H1 (cell line): ENCODE measurements around the gene ACSL4. TPM values are rescaled to one million over a fixed set of nuclear protein-coding genes. Genes with fewer than 3 reads are reported as not detected.

Experiments used
- CTCF ChIA-PET: fragments of 300-600 bp; sonication (Branson Sonifier 250); formaldehyde crosslinking; loops from one replicate; lab custom pipeline; 2021; ENCODE audit not compliant: partially characterized antibody; lab: Charles Lee
- POLR2A ChIA-PET: fragments of 300-600 bp; sonication (Branson Sonifier 250); formaldehyde crosslinking; loops from one replicate; lab custom pipeline; 2021; ENCODE audit warnings: inconsistent platforms; ENCODE audit not compliant: partially characterized antibody; lab: Charles Lee
- DNase-seq, 2 experiments: peaks; one replicate each; pipeline versions ENCODE4 v3.0.0 to v3.0.0-alpha.2; 2010 to 2022; ENCODE audit warnings: low spot score in 2 of 2, low read depth in 1 of 2, mixed read lengths in 1 of 2
- FAIRE-seq: peaks from 2 replicates; lab custom pipeline; 2011; peaks lifted over from hg19 to GRCh38; lab: Jason Lieb, UNC
- H2AFZ ChIP-seq: 2 replicates; pipeline ENCODE4 v1.8.1; 2012; ENCODE audit warnings: low read length, inconsistent platforms
- H2AK5ac ChIP-seq: 2 replicates; pipeline ENCODE4 v1.6.1; 2013; ENCODE audit warnings: low read depth, low read length
- H2BK120ac ChIP-seq: replicated peaks from 2 replicates; pipeline ENCODE3; 2013; ENCODE audit warnings: low read depth, low read length, inconsistent platforms
- H2BK12ac ChIP-seq: 2 replicates; pipeline ENCODE4 v1.6.1; 2013; ENCODE audit warnings: low read depth, low read length
- H2BK15ac ChIP-seq: 2 replicates; pipeline ENCODE4 v1.6.1; 2013; ENCODE audit warnings: low read length
- H2BK20ac ChIP-seq: 2 replicates; pipeline ENCODE4 v1.6.1; 2013; ENCODE audit warnings: low read length
- H2BK5ac ChIP-seq: 2 replicates; pipeline ENCODE4 v1.6.1; 2013; ENCODE audit warnings: low read depth, low read length
- H3K14ac ChIP-seq: 2 replicates; pipeline ENCODE4 v1.6.1; 2013; ENCODE audit warnings: inconsistent platforms; ENCODE audit not compliant: insufficient read length
- H3K18ac ChIP-seq: 2 replicates; pipeline ENCODE4 v1.6.1; 2013; ENCODE audit warnings: low read length; ENCODE audit errors: extremely low read depth
- H3K23ac ChIP-seq: 2 replicates; pipeline ENCODE4 v1.6.1; 2013; ENCODE audit warnings: inconsistent platforms; ENCODE audit not compliant: insufficient read length
- H3K23me2 ChIP-seq: 2 replicates; pipeline ENCODE4 v1.6.1; 2013; ENCODE audit warnings: low read depth, low read length
- H3K27ac ChIP-seq: 2 replicates; pipeline ENCODE4 v1.6.1; 2011; ENCODE audit warnings: low read depth, low read length, inconsistent platforms
- H3K27me3 ChIP-seq, 4 experiments: replicated peaks in 1 of 4; 1 replicate in 1 of 4; 2 replicates in 3 of 4; pipeline versions ENCODE4 v1.6.1 to v1.8.1; 2011 to 2013; ENCODE audit warnings: low read length in 3 of 4, mild to moderate bottlenecking in 3 of 4, inconsistent platforms in 2 of 4, mixed read lengths in 2 of 4, moderate library complexity in 1 of 4; ENCODE audit not compliant: control insufficient read depth in 3 of 4, insufficient read depth in 3 of 4; ENCODE audit errors: extremely low read depth in 1 of 4
- H3K36me3 ChIP-seq, 4 experiments: 2 replicates each; pipeline versions ENCODE4 v1.6.1 to v1.8.1; 2011 to 2013; ENCODE audit warnings: mild to moderate bottlenecking in 4 of 4, low read length in 3 of 4, moderate library complexity in 2 of 4, control low read depth in 1 of 4, inconsistent platforms in 1 of 4; ENCODE audit not compliant: insufficient read depth in 4 of 4, control insufficient read depth in 2 of 4
- H3K4ac ChIP-seq: replicated peaks from 2 replicates; pipeline ENCODE3; 2013; ENCODE audit warnings: low read length, low read depth, mixed read lengths, inconsistent platforms; ENCODE audit not compliant: insufficient read length
- H3K4me1 ChIP-seq, 4 experiments: replicated peaks in 1 of 4; 1 replicate in 1 of 4; 2 replicates in 3 of 4; pipeline versions ENCODE4 v1.6.1 to v1.8.1; 2011 to 2013; ENCODE audit warnings: low read length in 3 of 4, inconsistent platforms in 2 of 4, mixed read lengths in 1 of 4; ENCODE audit not compliant: insufficient read depth in 4 of 4, control insufficient read depth in 3 of 4
- H3K4me2 ChIP-seq, 2 experiments: 2 replicates each; pipeline versions ENCODE4 v1.6.1 to v1.8.1; 2011 to 2013; ENCODE audit warnings: low read depth in 2 of 2, low read length in 2 of 2, control low read depth in 1 of 2, inconsistent platforms in 1 of 2, mild to moderate bottlenecking in 1 of 2; ENCODE audit not compliant: insufficient read depth in 1 of 2
- H3K4me3 ChIP-seq, 4 experiments: fragments of 200-600, 300-600 bp in 1 of 4; sonication (generic), shearing (Covaris generic), sonication (Bioruptor Twin) in 1 of 4; 2 replicates each; pipeline versions ENCODE4 v1.5.1 to v1.8.1; 2011 to 2016; ENCODE audit warnings: low read length in 4 of 4, low read depth in 3 of 4, control low read depth in 2 of 4, inconsistent platforms in 2 of 4, mild to moderate bottlenecking in 2 of 4, mixed read lengths in 1 of 4, moderate library complexity in 1 of 4; ENCODE audit not compliant: insufficient read depth in 2 of 4; ENCODE audit errors: extremely low read depth in 1 of 4
- H3K56ac ChIP-seq: replicated peaks from 2 replicates; pipeline ENCODE3; 2013; ENCODE audit warnings: low read depth, mild to moderate bottlenecking, mixed read lengths, low read length, inconsistent platforms; ENCODE audit not compliant: insufficient read length
- H3K79me1 ChIP-seq: 2 replicates; pipeline ENCODE4 v1.6.1; 2013; ENCODE audit warnings: low read depth, low read length, control low read depth
- H3K79me2 ChIP-seq, 2 experiments: 2 replicates each; pipeline versions ENCODE4 v1.6.1 to v1.8.1; 2012 to 2013; ENCODE audit warnings: low read length in 2 of 2, mild to moderate bottlenecking in 2 of 2, inconsistent platforms in 1 of 2; ENCODE audit not compliant: insufficient read depth in 2 of 2, control insufficient read depth in 1 of 2
- H3K9ac ChIP-seq, 4 experiments: replicated peaks in 1 of 4; 1 replicate in 1 of 4; 2 replicates in 3 of 4; pipeline versions ENCODE4 v1.6.1 to v1.8.1; 2011 to 2013; ENCODE audit warnings: low read depth in 3 of 4, low read length in 3 of 4, control low read depth in 2 of 4, mild to moderate bottlenecking in 2 of 4, moderate library complexity in 2 of 4, inconsistent platforms in 1 of 4; ENCODE audit errors: extremely low read depth in 1 of 4
- H3K9me3 ChIP-seq, 2 experiments: 2 replicates each; pipeline versions ENCODE4 v1.6.1 to v1.8.1; 2012 to 2013; ENCODE audit warnings: mild to moderate bottlenecking in 2 of 2, moderate library complexity in 2 of 2, control low read depth in 1 of 2, inconsistent platforms in 1 of 2, low read depth in 1 of 2, low read length in 1 of 2, mixed read lengths in 1 of 2; ENCODE audit not compliant: insufficient read depth in 2 of 2
- H4K20me1 ChIP-seq, 2 experiments: replicated peaks in 1 of 2; 2 replicates each; pipeline versions ENCODE3 to v1.8.1; 2011 to 2013; ENCODE audit warnings: inconsistent platforms in 2 of 2, low read length in 2 of 2, mild to moderate bottlenecking in 1 of 2; ENCODE audit not compliant: insufficient read depth in 2 of 2, control insufficient read depth in 1 of 2
- H4K5ac ChIP-seq: 2 replicates; pipeline ENCODE4 v1.6.1; 2013; ENCODE audit warnings: low read length, low read depth, mixed read lengths, inconsistent platforms; ENCODE audit not compliant: insufficient read length
- H4K8ac ChIP-seq: 2 replicates; pipeline ENCODE4 v1.8.0; 2013; ENCODE audit warnings: mild to moderate bottlenecking, moderate library complexity, low read length, inconsistent platforms; ENCODE audit not compliant: insufficient read depth; ENCODE audit errors: extremely low read depth
- H4K91ac ChIP-seq: replicated peaks from 2 replicates; pipeline ENCODE3; 2013; ENCODE audit warnings: low read length, mixed read lengths, inconsistent platforms; ENCODE audit not compliant: insufficient read length
- ATF2 ChIP-seq: IDR thresholded peaks from 2 replicates; pipeline ENCODE4 v1.6.1; 2012; ENCODE audit warnings: low read length, inconsistent platforms
- HDAC6 ChIP-seq: IDR thresholded peaks from one replicate; pipeline ENCODE4 v1.7.1; 2012; ENCODE audit warnings: low read depth, mild to moderate bottlenecking, inconsistent platforms, low read length, moderate library complexity
- NANOG ChIP-seq: IDR thresholded peaks from 2 replicates; pipeline ENCODE4 v1.6.1; 2011; ENCODE audit warnings: low read length, low read depth, mild to moderate bottlenecking, inconsistent platforms; ENCODE audit not compliant: insufficient read depth, poor library complexity, severe bottlenecking
- RAD21 ChIP-seq, 2 experiments: IDR thresholded peaks in 1 of 2; conservative IDR thresholded peaks in 1 of 2; 2 replicates each; pipeline ENCODE4 v1.6.1; 2011; ENCODE audit warnings: low read depth in 2 of 2, low read length in 2 of 2, improper control_type of control experiment in 1 of 2, inconsistent platforms in 1 of 2, mild to moderate bottlenecking in 1 of 2, moderate library complexity in 1 of 2
- RXRA ChIP-seq: IDR thresholded peaks from 2 replicates; pipeline ENCODE4 v1.6.1; 2011; ENCODE audit warnings: low read depth, mild to moderate bottlenecking, low read length, moderate library complexity; ENCODE audit not compliant: insufficient read depth
- SP1 ChIP-seq: IDR thresholded peaks from 2 replicates; pipeline ENCODE4 v1.6.1; 2011; ENCODE audit warnings: low read depth, low read length
- SP2 ChIP-seq: IDR thresholded peaks from 2 replicates; pipeline ENCODE4 v1.6.1; 2012; ENCODE audit warnings: mild to moderate bottlenecking, low read length, inconsistent platforms
- SUZ12 ChIP-seq: fragments of 200-600 bp; sonication (generic); IDR thresholded peaks from 2 replicates; pipeline ENCODE4 v1.6.1; 2012; ENCODE audit warnings: mild to moderate bottlenecking, inconsistent platforms, low read length, moderate library complexity, mixed read lengths
- WGBS, 2 experiments: shearing (Covaris generic) in 1 of 2; methylation state at CpG; one replicate each; pipeline versions ENCODE4 v1.1.6 to v1.1.7; 2013 to 2015; ENCODE audit warnings: low lambda C conversion rate in 2 of 2, mixed read lengths in 2 of 2, inconsistent platforms in 1 of 2, low coverage in 1 of 2, missing lambda C conversion rate in 1 of 2; ENCODE audit not compliant: insufficient replicate concordance in 2 of 2, insufficient coverage in 1 of 2, insufficient read length in 1 of 2; ENCODE audit errors: extremely low coverage in 1 of 2, missing lambda C conversion rate in 1 of 2; 5-methylcytosine and 5-hydroxymethylcytosine counted together
- polyA plus RNA-seq, 7 experiments: library from polyadenylated mRNA; depleted of rRNA in 3 of 7; stranded (reverse) in 5 of 7; unstranded in 2 of 7; fragments of >200 nt in 5 of 7; fragments of 200-250 nt in 2 of 7; gene quantifications; 1 replicate in 5 of 7; 2 replicates in 1 of 7; 4 replicates in 1 of 7; pipeline versions ENCODE4 v1.2.1 to v1.2.3, GENCODE V29; 2011 to 2013; ENCODE audit warnings: missing spikeins in 2 of 7, mixed read lengths in 2 of 7
- total RNA-seq: library from RNA; stranded (reverse); fragmentation: NEBNext Ultra II Directional; extraction: Animal tissue kit (Norgen Biotek cat#: 25700); gene quantifications from 2 replicates; pipeline ENCODE4 v1.2.1, GENCODE V29; 2021

The ACSL4 gene
- total and polyA plus RNA-seq, 2 of the 8 experiments (the other 6 are each of a cell fraction or from before 2014, with no cell fraction given): 11.3 to 47.0 TPM

- Histone ChIP-seq H4K8ac (no peak overlapping the region), H3K4me3 (no peak overlapping the region), H3K27ac (no peak overlapping the region), H3K79me2 (no peaks in the 10 kb centered on the region), H2BK20ac (no peak overlapping the region), H3K9ac (no peak overlapping the region), H2BK15ac (no peak overlapping the region), H3K9me3 (no peaks in the 10 kb centered on the region), H3K79me1 (no peaks in the 10 kb centered on the region), H3K4me2 (no peak overlapping the region), H3K56ac (no peak overlapping the region), H3K4ac (no peak overlapping the region), H3K18ac (no peak overlapping the region), H3K23ac (no peak overlapping the region), H3K4me1 (peaks cover 0 to 8% (median 0%) of the 10 kb centered on the region in 4 experiments; a peak in 1 of 7 replicates), H3K23me2 (peaks cover 4% of the 10 kb centered on the region; the same call in 1 of the 2 replicates), H3K14ac (no peak overlapping the region), H4K91ac (no peak overlapping the region), H2BK12ac (no peak overlapping the region), H2AFZ (no peak overlapping the region), H3K36me3 (no peaks in the 10 kb centered on the region), H2BK120ac (no peak overlapping the region), H4K20me1 (no peaks in the 10 kb centered on the region), H4K5ac (no peak overlapping the region), H3K27me3 (peaks cover 0 to 7% (median 5%) of the 10 kb centered on the region in 4 experiments; a peak in 5 of 7 replicates), H2BK5ac (no peak overlapping the region), H2AK5ac (no peak overlapping the region)
- ChIA-PET CTCF (interaction anchor here (1.0 to 2.3 kb wide), 3 partner anchors 8 to 152 kb away, joined by 4 to 8 read pairs (median 7); no protein-coding TSS in a partner anchor), POLR2A (no interaction called here)
- WGBS, 2 experiments: 90% methylated on average over 4 of the region's 4 CpGs; no CpG with 5 or more reads in 1 of the 2 experiments
- DNase-seq: no peak
- FAIRE-seq: no peak
- no peak for TF ChIP-seq NANOG
- no peak for TF ChIP-seq SP2
- no peak for TF ChIP-seq SUZ12
- no peak for TF ChIP-seq RXRA
- no peak for TF ChIP-seq SP1
- TF ChIP-seq RAD21 (IDR thresholded peaks at IDR 0.05 in 1 of 2, conservative IDR thresholded peaks at IDR 0.05 in 1 of 2; ENCODE audit: low read depth in 2 of 2, low read length in 2 of 2): no peak
- no peak for TF ChIP-seq ATF2
- no peak for TF ChIP-seq HDAC6
Observed at GRCh38 chrX:109626637-109627036, 106.4 kb downstream of the ACSL4 start.
